ENCODE results near the gene GRHL1. TPM values are rescaled to one million over a fixed set of nuclear protein-coding genes. Genes with fewer than 3 reads are reported as not detected.

Gene GRHL1
- total and polyA plus RNA-seq, 2 donors (not counting 3 experiments of a cell fraction or from before 2014, with no cell fraction given), result 0.37 to 1.1 TPM

- CTCF ChIA-PET, result interaction anchor here (0.8 to 4.2 kb wide), 2 partner anchors 13 to 15 kb away, joined by 3 to 35 read pairs; no protein-coding TSS in a partner anchor
- no peak overlapping the region for H3K27ac ChIP-seq (ENCODE audit: insufficient read depth, low read depth, low read length)
These were observed 46.4 kb downstream of the GRHL1 start for GRCh38 chr2:9997936-9998335.

More at GRCh38 chr2:9997936-9998335, 46.4 kb downstream of the GRHL1 start:
- no peaks in the 10 kb centered on the region for H3K79me2 ChIP-seq (ENCODE audit: control insufficient read depth, insufficient read depth, low read length)
- H3K27me3 ChIP-seq (ENCODE audit: control insufficient read depth in 2 of 2, insufficient read depth in 2 of 2, low read length in 2 of 2), result no peaks in the 10 kb centered on the region
- H3K9ac ChIP-seq (replicated peaks; ENCODE audit: extremely low read depth, insufficient read depth, low read length), result no peak overlapping the region
- H3K9me3 ChIP-seq (replicated peaks; ENCODE audit: control insufficient read depth, insufficient read depth, low read length), result no peaks in the 10 kb centered on the region
- FAIRE-seq (no peak), DNase-seq (ENCODE audit: low read depth, low spot score) (no peak)
- no peak overlapping the region for H2AFZ ChIP-seq (ENCODE audit: low read depth, low read length)
- H3K4me2 ChIP-seq (ENCODE audit: insufficient read depth, low read length), result no peak overlapping the region
- H3K4me1 ChIP-seq (ENCODE audit: control insufficient read depth, extremely low read depth, insufficient read depth, low read length), result peaks cover 20% of the 10 kb centered on the region
- no peaks in the 10 kb centered on the region for H3K9me1 ChIP-seq (replicated peaks; ENCODE audit: control insufficient read depth, extremely low read depth, insufficient read depth, low read length)
- TF ChIP-seq MYC (IDR thresholded peaks at IDR 0.05; ENCODE audit: low read depth, low read length) (no peak), FOS (IDR thresholded peaks at IDR 0.05; ENCODE audit: borderline replicate concordance, insufficient read depth, low read length) (no peak), MAX (IDR thresholded peaks at IDR 0.05; ENCODE audit: insufficient read depth, insufficient read length) (no peak), CTCF (IDR thresholded peaks at IDR 0.05; ENCODE audit: extremely low read depth in 1 of 2, insufficient read depth in 1 of 2, low read depth in 1 of 2, low read length in 2 of 2) (no peak), POLR2AphosphoS5 (IDR thresholded peaks at IDR 0.05; ENCODE audit: insufficient read depth, low read depth, low read length) (no peak), POLR2A (IDR thresholded peaks at IDR 0.05; ENCODE audit: low read depth, low read length) (no peak), EZH2 (IDR thresholded peaks at IDR 0.05; ENCODE audit: borderline replicate concordance, low read depth, low read length, severe bottlenecking) (no peak), JUN (IDR thresholded peaks at IDR 0.05; ENCODE audit: borderline replicate concordance, insufficient read depth, insufficient read length, low read depth) (no peak), GATA2 (IDR thresholded peaks at IDR 0.05; ENCODE audit: insufficient read depth, insufficient read length, low read depth, low read length) (no peak)
- POLR2A ChIA-PET, result no interaction called here
- H4K20me1 ChIP-seq (replicated peaks; ENCODE audit: control insufficient read depth, extremely low read depth, insufficient read depth, low read length), result no peaks in the 10 kb centered on the region
- BruUV-seq (replicated peaks), result no TSS peak
- dilution Hi-C loops (cut with MboI; ENCODE audit: extremely low pct_ligation_motif_present, low sequenced_read_pairs), result no loop called here
- H3K36me3 ChIP-seq (ENCODE audit: control insufficient read depth in 2 of 2, extremely low read depth in 1 of 2, insufficient read depth in 2 of 2, low read length in 2 of 2), result no peaks in the 10 kb centered on the region
- intact Hi-C loops (cut with micrococcal nuclease), result no loop called here
- H3K4me3 ChIP-seq (replicated peaks in 1 of 3; ENCODE audit: insufficient read depth in 1 of 3, low read depth in 1 of 3, low read length in 3 of 3), result no peak overlapping the region

Data from endothelial cell of umbilical vein (primary cell).